GM23248 (cell line): Measurements from ENCODE around the gene TAF1C. TPM values are rescaled to one million over a fixed set of nuclear protein-coding genes. Genes with fewer than 3 reads are reported as not detected.

Experiments used
- DNase-seq: peaks from one replicate; pipeline ENCODE4 v3.0.0-alpha.2; 2015
- H2AFZ ChIP-seq: fragments of 200-600 bp; sonication (generic); 2 replicates; pipeline ENCODE4 v1.6.1; 2016; ENCODE audit warnings: antibody characterized with exemption
- H3F3A ChIP-seq: fragments of 200-600 bp; sonication (generic); 2 replicates; pipeline ENCODE4 v1.6.1; 2016; ENCODE audit warnings: mild to moderate bottlenecking, antibody characterized with exemption, mixed run types; ENCODE audit not compliant: insufficient read depth
- H3K27ac ChIP-seq: fragments of 200-600 bp; sonication (generic); 2 replicates; pipeline ENCODE4 v1.5.1; 2016; ENCODE audit warnings: mild to moderate bottlenecking
- H3K27me3 ChIP-seq: fragments of 200-600 bp; sonication (generic); replicated peaks from 2 replicates; pipeline ENCODE4 v1.6.1; 2016; ENCODE audit warnings: mild to moderate bottlenecking; ENCODE audit not compliant: insufficient read depth
- H3K36me3 ChIP-seq: fragments of 200-600 bp; sonication (generic); 2 replicates; pipeline ENCODE4 v1.6.1; 2016; ENCODE audit warnings: low read depth, mild to moderate bottlenecking
- H3K4me1 ChIP-seq: fragments of 200-600 bp; sonication (generic); 2 replicates; pipeline ENCODE4 v1.6.1; 2016; ENCODE audit warnings: mild to moderate bottlenecking; ENCODE audit not compliant: insufficient read depth
- H3K4me2 ChIP-seq: fragments of 200-600 bp; sonication (generic); one replicate; pipeline ENCODE4 v1.6.1; 2016; ENCODE audit warnings: mild to moderate bottlenecking; ENCODE audit not compliant: unreplicated experiment
- H3K4me3 ChIP-seq: fragments of 200-600 bp; sonication (generic); 2 replicates; pipeline ENCODE4 v1.5.1; 2016; ENCODE audit warnings: mild to moderate bottlenecking
- H3K79me2 ChIP-seq: fragments of 200-600 bp; sonication (generic); 2 replicates; pipeline ENCODE4 v1.6.1; 2016; ENCODE audit warnings: mild to moderate bottlenecking; ENCODE audit not compliant: insufficient read depth
- H3K9ac ChIP-seq: fragments of 200-600 bp; sonication (generic); 2 replicates; pipeline ENCODE4 v1.6.1; 2016; ENCODE audit warnings: mild to moderate bottlenecking
- H3K9me2 ChIP-seq: fragments of 200-600 bp; sonication (generic); 2 replicates; pipeline ENCODE4 v1.6.1; 2016; ENCODE audit warnings: mixed run types, mild to moderate bottlenecking, moderate library complexity; ENCODE audit not compliant: insufficient read depth
- H3K9me3 ChIP-seq: fragments of 200-600 bp; sonication (generic); one replicate; pipeline ENCODE4 v1.6.1; 2017; ENCODE audit warnings: low read depth
- H4K20me1 ChIP-seq: fragments of 200-600 bp; sonication (generic); 2 replicates; pipeline ENCODE4 v1.6.0; 2016; ENCODE audit not compliant: insufficient read depth
- EZH2 ChIP-seq: fragments of 200-600 bp; sonication (generic); IDR thresholded peaks from 2 replicates; pipeline ENCODE4 v1.6.1; 2018; ENCODE audit warnings: antibody characterized with exemption, mild to moderate bottlenecking; ENCODE audit not compliant: insufficient read depth, poor library complexity, severe bottlenecking
- EZH2phosphoT487 ChIP-seq: fragments of 200-600 bp; sonication (generic); IDR thresholded peaks from 2 replicates; pipeline ENCODE4 v1.6.1; 2018; ENCODE audit warnings: antibody characterized with exemption, moderate library complexity, mild to moderate bottlenecking, low read depth; ENCODE audit not compliant: insufficient read depth
- WGBS, 2 experiments: methylation state at CpG; one replicate each; pipeline ENCODE4 v1.1.6; 2015 to 2017; ENCODE audit warnings: low lambda C conversion rate in 2 of 2, low coverage in 1 of 2; ENCODE audit errors: missing lambda C conversion rate in 2 of 2; 5-methylcytosine and 5-hydroxymethylcytosine counted together
- in situ Hi-C: fragments of 300-500 bp; cut with MboI; formaldehyde crosslinking; loops from 2 replicates; pipeline ENCODE4 v1.15.0; 2020
- polyA plus RNA-seq: library from polyadenylated mRNA; unstranded; fragments of >200 nt; fragmentation: Nextera tagmentation; extraction: Ambion mirVana; gene quantifications from 2 replicates; pipeline ENCODE4 v1.2.1, GENCODE V29; 2016
- total RNA-seq: library from RNA; depleted of rRNA; stranded (reverse); fragments of >200 nt; shearing (Covaris generic); gene quantifications from 2 replicates; pipeline ENCODE4 v1.2.3, GENCODE V29; 2014; rRNA removed

Gene TAF1C
- total and polyA plus RNA-seq, 2 experiments from 2014 or later = 18.1 to 31.5 TPM

- H3F3A ChIP-seq = no peaks in the 10 kb centered on the region
- peaks cover 13% of the 10 kb centered on the region; the same call in 1 of the 2 replicates for H3K79me2 ChIP-seq
- no peak overlapping the region for H3K27ac ChIP-seq
- H3K4me3 ChIP-seq = no peak overlapping the region
- TF ChIP-seq EZH2phosphoT487 (no peak), EZH2 (no peak)
- H3K36me3 ChIP-seq = peaks cover 11% of the 10 kb centered on the region; the same call in 1 of the 2 replicates
- H3K9ac ChIP-seq = no peak overlapping the region
- H3K27me3 ChIP-seq = no peaks in the 10 kb centered on the region
- H4K20me1 ChIP-seq = no peaks in the 10 kb centered on the region
- no peak overlapping the region for H3K4me2 ChIP-seq
- no peaks in the 10 kb centered on the region for H3K9me2 ChIP-seq
- no peak overlapping the region for H2AFZ ChIP-seq
- in situ Hi-C loops = no loop called here
- H3K4me1 ChIP-seq = no peaks in the 10 kb centered on the region
- WGBS, 2 experiments = 82 to 89% methylated on average over 5 of the region's 5 CpGs
- H3K9me3 ChIP-seq = no peaks in the 10 kb centered on the region
- no peak for DNase-seq
Measured at GRCh38 chr16:84131117-84131516, 55.7 kb downstream of the TAF1C start.

Other genes starting within 250 kb of the TAF1C start
- 0.63 and 1.1 TPM in 2 replicates for gene OSGIN1, start 233.8 kb downstream of the TAF1C start, total RNA-seq
- gene OSGIN1, start 233.8 kb downstream of the TAF1C start, polyA plus RNA-seq = 5.7 and 6.3 TPM in 2 replicates
- gene NECAB2, start 218.8 kb downstream of the TAF1C start, total RNA-seq = not detected in 2 replicates
- 0.62 and 1.2 TPM in 2 replicates for gene NECAB2, start 218.8 kb downstream of the TAF1C start, polyA plus RNA-seq
- gene SLC38A8, start 144.3 kb downstream of the TAF1C start, total RNA-seq = not detected in 2 replicates
- gene SLC38A8, start 144.3 kb downstream of the TAF1C start, polyA plus RNA-seq = not detected in 2 replicates
- gene MBTPS1, start 70.1 kb downstream of the TAF1C start, total RNA-seq = 95.7 and 103 TPM in 2 replicates
- gene MBTPS1, start 70.1 kb downstream of the TAF1C start, polyA plus RNA-seq = 84.0 and 88.1 TPM in 2 replicates
- 17.0 and 19.9 TPM in 2 replicates for gene HSDL1, start 41.9 kb downstream of the TAF1C start, total RNA-seq
- gene HSDL1, start 41.9 kb downstream of the TAF1C start, polyA plus RNA-seq = 10.8 and 12.0 TPM in 2 replicates
- gene DNAAF1, start 41.7 kb downstream of the TAF1C start, total RNA-seq = not detected in 2 replicates
- not detected in 2 replicates for gene DNAAF1, start 41.7 kb downstream of the TAF1C start, polyA plus RNA-seq
- not detected in 2 replicates for gene ADAD2, start 4.1 kb upstream of the TAF1C start, total RNA-seq
- not detected in 2 replicates for gene ADAD2, start 4.1 kb upstream of the TAF1C start, polyA plus RNA-seq
- not detected in 2 replicates for gene KCNG4, start 53.0 kb upstream of the TAF1C start, total RNA-seq
- gene KCNG4, start 53.0 kb upstream of the TAF1C start, polyA plus RNA-seq = not detected in 2 replicates
- 0.13 and 0.76 TPM in 2 replicates for gene WFDC1, start 107.8 kb upstream of the TAF1C start, total RNA-seq
- 0.35 and 0.87 TPM in 2 replicates for gene WFDC1, start 107.8 kb upstream of the TAF1C start, polyA plus RNA-seq
- not detected in 2 replicates for gene ATP2C2, start 181.5 kb upstream of the TAF1C start, total RNA-seq
- gene ATP2C2, start 181.5 kb upstream of the TAF1C start, polyA plus RNA-seq = 0.74 and 0.84 TPM in 2 replicates